SK-N-SH (cell line): ENCODE measurements around the gene GRIK1.

Source experiments
- CHD2 ChIP-seq: fragments of 150-350 bp; IDR thresholded peaks from 2 replicates; pipeline ENCODE4 v1.6.1; 2018; ENCODE audit warnings: low read length; ENCODE audit not compliant: partially characterized antibody
- POLR2AphosphoS5 ChIP-seq: IDR thresholded peaks from 2 replicates; pipeline ENCODE4 v1.6.1; 2012; ENCODE audit warnings: low read depth, low read length
- SMC3 ChIP-seq: IDR thresholded peaks from 2 replicates; pipeline ENCODE4 v1.6.1; 2012; ENCODE audit warnings: low read depth, low read length, improper control_type of control experiment
- TF ChIP-seq, protein P1 (sequence below): fragments of 200-600 bp; sonication (generic); IDR thresholded peaks from 2 replicates; pipeline ENCODE4 v1.6.1; 2017; ENCODE audit warnings: antibody characterized with exemption, mild to moderate bottlenecking, moderate library complexity
- TF ChIP-seq, protein P2 (sequence below): IDR thresholded peaks from 2 replicates; pipeline ENCODE4 v1.4.0; 2012; ENCODE audit warnings: low read depth, borderline replicate concordance
- TF ChIP-seq, protein P3 (sequence below): IDR thresholded peaks from 2 replicates; pipeline ENCODE4 v1.6.1; 2012; ENCODE audit warnings: mild to moderate bottlenecking, low read depth, low read length, moderate library complexity

GRCh38 chr21:29786496-29787360 is 153.1 kb downstream of the GRIK1 start:
- TF ChIP-seq, protein P1, sequence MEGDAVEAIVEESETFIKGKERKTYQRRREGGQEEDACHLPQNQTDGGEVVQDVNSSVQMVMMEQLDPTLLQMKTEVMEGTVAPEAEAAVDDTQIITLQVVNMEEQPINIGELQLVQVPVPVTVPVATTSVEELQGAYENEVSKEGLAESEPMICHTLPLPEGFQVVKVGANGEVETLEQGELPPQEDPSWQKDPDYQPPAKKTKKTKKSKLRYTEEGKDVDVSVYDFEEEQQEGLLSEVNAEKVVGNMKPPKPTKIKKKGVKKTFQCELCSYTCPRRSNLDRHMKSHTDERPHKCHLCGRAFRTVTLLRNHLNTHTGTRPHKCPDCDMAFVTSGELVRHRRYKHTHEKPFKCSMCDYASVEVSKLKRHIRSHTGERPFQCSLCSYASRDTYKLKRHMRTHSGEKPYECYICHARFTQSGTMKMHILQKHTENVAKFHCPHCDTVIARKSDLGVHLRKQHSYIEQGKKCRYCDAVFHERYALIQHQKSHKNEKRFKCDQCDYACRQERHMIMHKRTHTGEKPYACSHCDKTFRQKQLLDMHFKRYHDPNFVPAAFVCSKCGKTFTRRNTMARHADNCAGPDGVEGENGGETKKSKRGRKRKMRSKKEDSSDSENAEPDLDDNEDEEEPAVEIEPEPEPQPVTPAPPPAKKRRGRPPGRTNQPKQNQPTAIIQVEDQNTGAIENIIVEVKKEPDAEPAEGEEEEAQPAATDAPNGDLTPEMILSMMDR: no peak
- TF ChIP-seq, protein P2, sequence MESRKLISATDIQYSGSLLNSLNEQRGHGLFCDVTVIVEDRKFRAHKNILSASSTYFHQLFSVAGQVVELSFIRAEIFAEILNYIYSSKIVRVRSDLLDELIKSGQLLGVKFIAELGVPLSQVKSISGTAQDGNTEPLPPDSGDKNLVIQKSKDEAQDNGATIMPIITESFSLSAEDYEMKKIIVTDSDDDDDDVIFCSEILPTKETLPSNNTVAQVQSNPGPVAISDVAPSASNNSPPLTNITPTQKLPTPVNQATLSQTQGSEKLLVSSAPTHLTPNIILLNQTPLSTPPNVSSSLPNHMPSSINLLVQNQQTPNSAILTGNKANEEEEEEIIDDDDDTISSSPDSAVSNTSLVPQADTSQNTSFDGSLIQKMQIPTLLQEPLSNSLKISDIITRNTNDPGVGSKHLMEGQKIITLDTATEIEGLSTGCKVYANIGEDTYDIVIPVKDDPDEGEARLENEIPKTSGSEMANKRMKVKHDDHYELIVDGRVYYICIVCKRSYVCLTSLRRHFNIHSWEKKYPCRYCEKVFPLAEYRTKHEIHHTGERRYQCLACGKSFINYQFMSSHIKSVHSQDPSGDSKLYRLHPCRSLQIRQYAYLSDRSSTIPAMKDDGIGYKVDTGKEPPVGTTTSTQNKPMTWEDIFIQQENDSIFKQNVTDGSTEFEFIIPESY: no peak
- TF ChIP-seq, protein P3, sequence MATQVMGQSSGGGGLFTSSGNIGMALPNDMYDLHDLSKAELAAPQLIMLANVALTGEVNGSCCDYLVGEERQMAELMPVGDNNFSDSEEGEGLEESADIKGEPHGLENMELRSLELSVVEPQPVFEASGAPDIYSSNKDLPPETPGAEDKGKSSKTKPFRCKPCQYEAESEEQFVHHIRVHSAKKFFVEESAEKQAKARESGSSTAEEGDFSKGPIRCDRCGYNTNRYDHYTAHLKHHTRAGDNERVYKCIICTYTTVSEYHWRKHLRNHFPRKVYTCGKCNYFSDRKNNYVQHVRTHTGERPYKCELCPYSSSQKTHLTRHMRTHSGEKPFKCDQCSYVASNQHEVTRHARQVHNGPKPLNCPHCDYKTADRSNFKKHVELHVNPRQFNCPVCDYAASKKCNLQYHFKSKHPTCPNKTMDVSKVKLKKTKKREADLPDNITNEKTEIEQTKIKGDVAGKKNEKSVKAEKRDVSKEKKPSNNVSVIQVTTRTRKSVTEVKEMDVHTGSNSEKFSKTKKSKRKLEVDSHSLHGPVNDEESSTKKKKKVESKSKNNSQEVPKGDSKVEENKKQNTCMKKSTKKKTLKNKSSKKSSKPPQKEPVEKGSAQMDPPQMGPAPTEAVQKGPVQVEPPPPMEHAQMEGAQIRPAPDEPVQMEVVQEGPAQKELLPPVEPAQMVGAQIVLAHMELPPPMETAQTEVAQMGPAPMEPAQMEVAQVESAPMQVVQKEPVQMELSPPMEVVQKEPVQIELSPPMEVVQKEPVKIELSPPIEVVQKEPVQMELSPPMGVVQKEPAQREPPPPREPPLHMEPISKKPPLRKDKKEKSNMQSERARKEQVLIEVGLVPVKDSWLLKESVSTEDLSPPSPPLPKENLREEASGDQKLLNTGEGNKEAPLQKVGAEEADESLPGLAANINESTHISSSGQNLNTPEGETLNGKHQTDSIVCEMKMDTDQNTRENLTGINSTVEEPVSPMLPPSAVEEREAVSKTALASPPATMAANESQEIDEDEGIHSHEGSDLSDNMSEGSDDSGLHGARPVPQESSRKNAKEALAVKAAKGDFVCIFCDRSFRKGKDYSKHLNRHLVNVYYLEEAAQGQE: no peak
- TF ChIP-seq CHD2 (no peak), POLR2AphosphoS5 (no peak), SMC3 (no peak)
